SIG-M5 treated with dmso at 0.1 percent for 504 hours (cell line): ENCODE results near the gene IZUMO4.

Experiments
- DNase-seq: peaks from one replicate; lab custom pipeline; 2025; ENCODE audit not compliant: unreplicated experiment; lab: John Stamatoyannopoulos, UW

The IZUMO4 gene

DNA sequence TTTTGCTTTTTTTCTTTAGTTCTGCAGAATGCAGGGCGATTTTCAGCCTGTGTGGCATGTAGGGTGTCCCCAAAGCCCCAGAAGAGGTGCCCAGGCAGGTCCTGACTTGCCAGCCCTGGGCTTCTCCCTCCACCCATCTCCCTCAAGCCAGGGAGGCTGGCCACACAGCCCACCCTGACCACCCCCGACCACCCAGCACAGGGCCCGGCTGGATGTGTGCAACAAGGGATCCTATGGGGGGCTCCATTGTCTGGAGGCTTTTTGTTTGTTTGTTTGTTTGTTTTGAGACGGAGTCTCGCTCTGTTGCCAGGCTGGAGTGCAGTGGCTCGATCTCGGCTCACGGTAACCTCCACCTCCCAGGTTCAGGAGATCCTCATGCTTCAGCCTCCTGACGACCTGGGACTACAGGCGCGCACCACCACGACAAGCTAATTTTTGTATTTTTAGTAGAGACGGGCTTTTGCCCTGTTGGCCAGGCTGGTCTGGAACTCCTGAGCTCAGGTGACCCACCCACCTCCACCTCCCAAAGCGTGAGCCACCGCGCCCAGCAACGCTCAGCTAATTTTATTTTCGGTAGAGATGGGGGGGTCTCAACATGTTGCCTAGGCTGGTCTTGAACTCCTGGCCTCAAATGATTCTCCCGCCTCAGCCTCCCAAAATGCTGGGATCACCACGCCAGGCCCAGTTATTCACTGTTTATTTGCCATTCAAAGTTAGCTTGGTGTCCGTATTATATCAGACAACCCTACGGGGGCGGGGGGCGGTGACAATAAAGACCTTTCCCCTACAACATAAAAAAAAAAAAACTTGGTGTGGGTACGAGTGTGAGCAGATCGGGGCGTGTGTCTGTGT lies 37.9 kb upstream of the IZUMO4 start:
- no peak for DNase-seq

DNA sequence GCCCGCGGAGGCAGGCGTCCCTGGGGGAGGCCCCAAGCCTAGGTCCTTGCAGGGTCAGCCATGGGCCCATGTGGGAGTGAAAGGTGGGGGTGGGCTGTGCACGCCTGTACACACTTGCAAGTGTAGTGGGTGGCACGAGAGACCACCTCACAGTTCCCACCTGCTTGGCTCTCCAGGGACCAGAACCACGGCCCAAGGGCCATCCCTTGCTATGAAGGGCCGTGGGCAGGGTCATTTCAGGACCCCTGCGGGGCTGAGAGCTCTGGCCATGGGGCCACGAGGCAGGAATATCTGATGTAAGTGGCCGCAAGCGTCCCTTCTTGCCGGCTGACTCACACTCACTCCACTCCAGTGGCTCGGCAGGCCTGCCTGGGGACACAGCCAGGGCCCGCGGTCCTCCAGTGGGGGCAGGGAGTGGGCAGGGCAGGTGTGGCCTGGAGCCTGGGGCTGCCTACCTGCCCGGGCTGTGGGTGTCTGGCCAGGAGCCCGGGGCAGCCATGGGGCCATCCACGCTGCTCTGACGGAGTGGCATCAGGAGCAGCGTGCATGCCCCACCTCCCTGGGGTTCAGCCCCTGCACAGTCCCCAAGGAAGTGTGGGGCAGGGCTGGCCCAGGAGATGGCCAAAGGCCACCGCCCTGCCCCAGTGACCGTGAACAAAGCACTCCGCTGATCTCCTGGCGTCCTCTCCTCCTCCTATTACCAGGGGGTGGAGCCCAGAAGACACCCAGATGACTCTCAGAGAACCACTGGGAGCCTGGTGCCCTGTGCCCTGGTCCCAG lies 37.1 kb upstream of the IZUMO4 start:
- DNase-seq, result no peak

DNA sequence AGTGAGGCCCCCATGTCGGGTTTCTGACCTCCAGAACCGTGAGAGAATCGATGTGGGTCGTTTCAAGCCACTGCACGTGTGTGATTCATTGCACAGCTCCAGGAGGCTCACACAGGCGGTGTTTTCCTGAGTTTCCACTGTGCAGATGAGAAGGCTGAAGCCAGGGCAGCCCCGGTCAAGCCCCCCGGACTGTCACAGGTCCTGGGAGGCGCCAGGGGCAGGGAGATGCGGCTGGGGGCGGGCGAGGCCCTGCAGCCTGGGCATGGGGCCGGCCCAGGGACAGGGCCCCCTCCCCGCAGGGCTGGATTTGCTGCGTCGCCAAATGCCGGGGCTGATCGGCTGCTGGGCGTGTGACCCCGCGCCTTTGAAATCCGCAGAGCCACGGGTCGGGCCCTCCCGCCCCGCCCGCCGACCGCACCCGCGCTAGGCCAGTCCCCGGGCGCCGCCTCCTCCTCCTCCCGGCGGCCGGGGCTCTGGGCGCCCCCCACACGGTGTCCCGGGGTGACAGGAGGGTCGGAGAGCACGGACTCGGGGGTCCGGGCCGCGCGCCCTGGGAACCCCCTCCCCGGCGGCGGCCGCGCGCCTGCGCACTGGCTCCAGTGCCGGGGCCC lies 35.7 kb upstream of the IZUMO4 start:
- DNase-seq, result no peak

- DNase-seq, result peak; percentile 95
Measured at GRCh38 chr19:2061495-2062388, 35.0 kb upstream of the IZUMO4 start.

GRCh38 chr19:2062389-2062729 lies 34.4 kb upstream of the IZUMO4 start:
- DNase-seq, result no peak

GRCh38 chr19:2062770-2063169 lies 33.9 kb upstream of the IZUMO4 start:
- no peak for DNase-seq

DNA sequence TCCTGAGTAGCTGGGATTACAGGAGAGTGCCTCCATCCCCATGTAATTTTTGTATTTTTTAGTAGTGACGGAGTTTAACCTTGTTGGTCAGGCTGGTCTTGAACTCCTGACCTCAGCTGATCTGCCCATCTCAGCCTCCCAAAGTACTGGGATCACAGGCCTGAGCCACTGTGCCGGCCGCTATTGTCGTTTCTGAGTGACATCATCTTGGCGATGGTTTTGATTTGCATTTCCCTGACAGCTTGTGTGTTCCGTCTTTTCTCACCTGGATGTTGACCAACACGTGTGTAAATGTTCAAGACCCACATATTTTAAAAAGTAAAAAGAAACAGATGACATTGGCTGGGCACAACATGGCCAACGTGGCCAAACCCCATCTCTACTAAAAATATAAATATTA lies 32.9 kb upstream of the IZUMO4 start:
- DNase-seq, result no peak

DNA sequence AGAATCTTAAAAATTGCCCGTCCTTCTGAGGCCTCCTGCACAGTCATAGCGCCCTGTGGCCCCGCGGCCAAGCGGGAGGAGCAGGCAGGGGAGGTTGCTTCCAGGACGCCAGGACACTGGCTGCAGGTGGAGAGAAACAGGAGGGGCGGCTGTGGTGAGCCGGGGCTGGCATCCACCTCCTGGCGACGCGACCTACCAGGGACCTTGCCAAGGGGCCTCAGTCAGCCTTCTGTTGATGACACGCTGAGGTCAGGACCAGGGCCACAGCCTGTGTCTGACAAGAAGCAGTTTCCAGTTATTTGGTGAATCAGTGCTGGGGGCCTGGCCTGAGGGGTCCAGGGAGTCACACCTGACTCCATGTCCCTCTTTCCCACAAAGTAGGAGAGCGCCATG lies 32.3 kb upstream of the IZUMO4 start:
- no peak for DNase-seq

GRCh38 chr19:2064788-2065524 lies 31.8 kb upstream of the IZUMO4 start:
- no peak for DNase-seq

GRCh38 chr19:2070436-2070827 lies 26.3 kb upstream of the IZUMO4 start:
- DNase-seq, result no peak

DNA sequence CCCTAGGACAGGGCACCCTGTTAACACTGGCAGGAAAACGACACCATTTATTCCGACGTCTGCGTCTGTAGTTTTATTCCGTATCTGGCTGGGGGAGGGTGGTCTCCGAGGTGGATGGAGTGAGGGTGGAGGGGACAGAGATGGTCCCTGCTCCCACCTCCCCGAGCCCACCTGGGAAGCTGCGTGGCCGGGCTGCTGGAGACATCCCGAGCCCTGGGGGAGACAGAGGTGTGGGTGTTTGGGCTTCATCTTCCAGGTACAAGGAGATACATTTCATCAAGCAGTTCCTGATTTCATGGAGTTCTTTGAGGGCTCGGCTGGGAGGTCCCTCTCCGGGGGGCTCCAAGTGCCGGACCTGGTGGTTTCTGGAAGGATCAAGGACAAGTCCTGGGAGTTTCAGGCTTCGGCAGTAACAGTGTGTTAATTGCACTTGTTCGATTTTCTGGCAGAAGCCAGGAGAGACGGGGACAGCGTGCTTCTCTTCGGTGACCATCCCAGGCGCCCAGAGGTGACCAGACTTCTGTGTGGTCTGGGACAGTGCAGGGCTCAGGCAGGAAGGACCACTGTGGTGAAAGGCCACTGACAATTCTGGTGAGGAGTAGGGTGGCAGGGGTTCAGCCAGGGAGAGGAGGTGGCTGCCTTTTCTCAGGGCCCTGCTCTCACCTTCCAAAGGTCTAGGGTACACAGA lies 25.6 kb upstream of the IZUMO4 start:
- DNase-seq, result no peak

DNA sequence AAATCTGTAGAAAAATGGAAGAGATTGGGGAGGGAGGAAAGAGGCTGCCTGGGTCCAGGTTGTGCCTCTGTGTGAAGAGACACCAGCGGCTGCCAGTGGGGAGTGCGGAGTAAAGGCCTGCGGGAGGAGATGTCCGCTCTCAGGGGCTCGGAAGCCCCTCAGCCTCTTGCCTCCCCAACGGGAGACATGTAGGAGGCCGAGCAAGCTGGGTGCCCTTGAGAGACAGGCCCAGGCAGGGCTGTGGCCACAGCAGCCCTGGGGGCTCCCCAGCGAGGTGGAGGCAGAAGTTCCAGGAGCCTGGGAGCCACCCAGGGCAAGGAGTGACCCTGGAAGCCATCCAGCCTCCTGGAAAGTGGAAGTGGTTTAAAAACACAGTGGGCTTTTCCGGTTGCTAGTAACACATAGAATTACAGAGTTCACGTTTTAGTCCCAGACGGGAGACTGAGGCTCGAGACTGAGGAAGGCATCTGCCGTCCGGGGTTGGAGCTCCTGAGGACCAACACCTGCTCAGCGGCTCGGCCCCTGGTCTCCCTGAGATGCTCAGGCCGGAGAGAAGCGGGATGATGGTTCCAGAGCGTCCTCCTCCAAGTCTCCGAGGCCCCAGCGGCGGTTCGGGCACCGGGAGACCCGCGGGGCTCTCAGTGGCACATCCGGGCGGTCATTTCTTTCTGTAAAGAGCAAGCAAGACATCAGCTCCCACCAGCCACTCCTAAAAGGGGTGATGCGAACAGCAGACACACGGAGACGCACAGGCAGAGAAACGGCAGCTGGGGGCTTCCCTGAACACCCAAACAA lies 23.8 kb upstream of the IZUMO4 start:
- no peak for DNase-seq

DNA sequence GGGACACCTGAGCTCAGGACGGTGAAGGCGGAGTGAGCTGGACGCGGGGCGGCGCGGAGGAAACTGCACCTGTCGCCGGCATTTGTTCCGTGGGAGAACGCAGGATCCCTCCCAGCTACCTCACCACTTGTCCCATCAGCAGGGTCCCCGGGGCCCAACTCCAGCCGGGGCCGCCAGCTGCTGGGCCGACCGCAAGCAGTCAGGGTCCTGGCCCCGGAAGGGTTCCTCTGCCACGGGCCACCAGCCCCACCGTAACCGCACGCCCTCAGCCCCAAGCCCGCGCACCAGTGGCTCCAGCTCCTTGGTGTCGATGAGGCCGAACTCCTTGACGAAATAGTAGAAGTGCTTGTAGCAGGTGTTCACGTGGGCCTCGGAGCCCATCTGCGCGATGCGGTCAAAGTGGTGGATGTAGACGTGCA lies 20.2 kb upstream of the IZUMO4 start:
- DNase-seq, result no peak

GRCh38 chr19:2077398-2077797 lies 19.3 kb upstream of the IZUMO4 start:
- DNase-seq, result no peak

DNA sequence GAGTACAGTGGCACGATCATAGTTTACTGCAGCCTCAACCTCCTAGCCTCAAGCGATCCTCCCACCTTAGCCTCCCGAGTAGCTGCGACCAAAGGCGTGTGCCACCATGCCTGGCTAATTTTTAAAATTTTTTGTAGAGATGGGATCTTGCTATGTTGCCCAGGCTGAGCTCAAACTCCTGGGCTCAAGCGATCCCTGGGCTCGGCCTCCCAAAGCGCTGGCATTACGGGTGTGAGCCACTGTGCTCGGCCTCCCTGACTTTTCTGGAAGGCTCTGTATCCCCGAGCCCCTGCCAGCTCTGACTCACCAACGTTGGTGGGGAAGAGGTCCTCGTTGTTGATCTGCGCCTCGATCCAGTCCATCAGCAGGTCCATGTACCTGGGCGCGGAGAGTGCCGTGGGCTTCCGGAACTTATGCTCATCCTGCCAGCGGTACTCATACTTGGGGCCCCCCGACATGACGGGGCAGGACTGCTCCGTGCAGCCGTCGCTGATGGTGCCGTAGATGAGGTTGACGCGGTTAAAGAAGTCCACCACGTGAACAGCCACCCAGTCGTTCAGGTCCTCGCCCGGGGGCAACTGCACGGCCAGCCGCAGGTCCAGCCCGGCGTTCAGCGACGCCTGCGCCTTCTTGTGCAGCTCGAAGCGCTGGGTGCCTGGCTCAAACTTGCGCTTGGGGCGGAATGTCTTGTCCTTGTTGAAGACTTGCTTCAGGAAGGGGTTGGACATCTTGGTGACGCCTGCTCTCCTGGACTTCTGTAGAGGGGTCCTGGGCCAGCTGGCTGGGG lies 18.7 kb upstream of the IZUMO4 start:
- DNase-seq, result no peak

DNA sequence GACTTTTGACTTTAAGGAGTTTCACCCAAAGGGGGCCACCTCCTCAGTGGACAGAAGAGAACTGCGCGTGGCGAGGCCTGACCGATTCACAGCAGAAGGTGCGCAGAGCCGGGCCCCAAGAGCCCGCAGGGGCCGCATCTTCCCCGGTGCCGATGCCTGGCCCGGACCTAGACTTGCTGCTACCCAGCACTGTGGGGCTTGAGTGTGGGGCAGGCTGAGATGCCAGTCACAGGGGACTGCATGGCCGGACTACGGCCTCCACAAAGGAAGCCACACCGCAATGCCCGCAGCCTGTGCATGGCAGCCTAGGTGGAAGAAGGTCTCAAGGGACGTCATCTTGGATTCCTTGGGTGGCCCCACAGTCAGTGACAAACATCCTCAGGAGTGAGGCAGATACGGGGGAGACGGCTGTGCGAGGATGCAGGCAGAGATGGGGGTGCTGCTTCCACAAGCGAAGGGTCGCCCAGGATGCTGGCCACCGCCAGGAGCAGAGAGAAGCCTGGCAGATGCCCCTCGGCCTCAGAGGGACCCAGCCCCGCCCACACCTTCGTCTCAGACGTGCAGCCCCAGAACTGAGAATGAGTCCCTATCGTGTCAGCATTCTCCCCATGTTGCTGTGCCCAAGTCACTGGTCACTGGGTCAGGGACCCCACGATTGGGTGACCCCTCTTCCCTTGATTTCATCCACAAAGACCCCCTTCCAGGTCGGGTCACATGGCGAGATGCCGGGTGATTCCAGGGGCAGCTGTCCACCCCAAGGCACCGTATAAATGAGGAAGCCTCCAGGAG lies 17.4 kb upstream of the IZUMO4 start:
- no peak for DNase-seq

DNA sequence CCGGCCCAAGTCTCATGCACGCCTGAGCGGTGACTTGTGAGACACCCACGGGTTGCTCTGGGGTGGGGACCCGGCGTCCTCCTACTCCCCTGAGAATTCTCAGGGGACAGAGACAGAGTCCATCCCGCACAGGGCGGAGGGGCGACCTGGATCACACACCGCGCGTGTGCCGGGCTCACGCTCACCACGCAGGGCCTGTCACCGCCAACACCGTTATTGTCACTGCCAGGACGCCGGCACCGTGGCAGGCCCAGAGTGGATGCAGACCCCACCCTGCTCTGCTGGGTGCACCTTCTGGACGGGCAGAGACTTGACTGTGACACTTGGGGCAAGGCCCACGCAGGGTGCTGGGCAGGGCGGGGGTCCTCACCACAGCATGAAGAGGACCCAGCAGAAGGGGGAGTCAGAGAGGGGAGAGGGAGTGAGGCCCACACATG lies 16.8 kb upstream of the IZUMO4 start:
- DNase-seq, result no peak
